HEK293T (cell line): Measurements from ENCODE around the gene SLC35D2.

Experiments
- BHLHE40 ChIP-seq: fragments of 450-650 bp; IDR thresholded peaks from 2 replicates; pipeline ENCODE4 v1.6.1; 2016; ENCODE audit warnings: mild to moderate bottlenecking, moderate library complexity, borderline replicate concordance
- FOXK2 ChIP-seq: fragments of 450-650 bp; IDR thresholded peaks from 2 replicates; pipeline ENCODE4 v1.6.1; 2016; ENCODE audit warnings: mild to moderate bottlenecking
- L3MBTL2 ChIP-seq: fragments of 450-650 bp; conservative IDR thresholded peaks from 2 replicates; pipeline ENCODE4 v1.6.1; 2016; ENCODE audit warnings: mild to moderate bottlenecking
- TARDBP ChIP-seq: fragments of 450-650 bp; IDR thresholded peaks from 2 replicates; pipeline ENCODE4 v1.6.1; 2016
- TF ChIP-seq, protein P1 (sequence below): fragments of 450-650 bp; IDR thresholded peaks from 2 replicates; pipeline ENCODE4 v1.6.1; 2016

DNA sequence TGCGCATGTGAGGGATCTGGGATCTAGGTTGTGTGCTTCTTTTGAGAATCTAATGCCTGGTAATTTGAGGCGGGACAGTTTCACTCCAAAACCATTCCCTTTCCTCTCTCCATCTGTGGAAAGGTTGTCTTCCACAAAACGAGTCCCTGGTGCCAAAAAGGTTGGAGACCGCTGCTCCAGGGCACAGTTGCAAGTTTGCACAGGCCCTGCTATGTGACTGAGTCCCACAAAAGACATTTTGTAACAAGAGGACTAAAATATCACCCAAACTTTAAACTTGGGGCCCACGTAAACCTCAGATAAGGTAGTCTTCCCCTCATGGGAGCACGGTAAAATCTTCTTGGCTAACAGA lies 40.5 kb upstream of the SLC35D2 start:
- TF ChIP-seq L3MBTL2 (no peak), BHLHE40 (no peak), TARDBP (no peak), FOXK2 (no peak)
- TF ChIP-seq, protein P1, sequence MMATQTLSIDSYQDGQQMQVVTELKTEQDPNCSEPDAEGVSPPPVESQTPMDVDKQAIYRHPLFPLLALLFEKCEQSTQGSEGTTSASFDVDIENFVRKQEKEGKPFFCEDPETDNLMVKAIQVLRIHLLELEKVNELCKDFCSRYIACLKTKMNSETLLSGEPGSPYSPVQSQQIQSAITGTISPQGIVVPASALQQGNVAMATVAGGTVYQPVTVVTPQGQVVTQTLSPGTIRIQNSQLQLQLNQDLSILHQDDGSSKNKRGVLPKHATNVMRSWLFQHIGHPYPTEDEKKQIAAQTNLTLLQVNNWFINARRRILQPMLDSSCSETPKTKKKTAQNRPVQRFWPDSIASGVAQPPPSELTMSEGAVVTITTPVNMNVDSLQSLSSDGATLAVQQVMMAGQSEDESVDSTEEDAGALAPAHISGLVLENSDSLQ: no peak
